Panc1 (cell line): ENCODE results near the gene NUTF2. TPM values are rescaled to one million over a fixed set of nuclear protein-coding genes. Genes with fewer than 3 reads are reported as not detected.

Experiments used
- ATAC-seq: fragments of 200-7000 bp; cut with Tn5 transposase; 2 replicates; pipeline ENCODE4 v1.9.1; 2020; ENCODE audit warnings: mild to moderate bottlenecking, moderate library complexity
- BruUV-seq: library from RNA; stranded (reverse); fragments of 400-500 nt; replicated peaks from 2 replicates; lab custom pipeline; 2021; lab: Mats Ljungman, UMichigan
- CTCF ChIA-PET: fragments of 300-600 bp; sonication (Branson Sonifier 250); formaldehyde crosslinking; loops from one replicate; lab custom pipeline; 2022; ENCODE audit warnings: antibody characterized with exemption; lab: Charles Lee
- POLR2A ChIA-PET: fragments of 300-600 bp; sonication (Branson Sonifier 250); formaldehyde crosslinking; loops from one replicate; lab custom pipeline; 2022; ENCODE audit warnings: antibody characterized with exemption; lab: Charles Lee
- DNase-seq: peaks from one replicate; pipeline ENCODE4 v3.0.0-alpha.2; 2010; ENCODE audit warnings: low read depth, low spot score
- H3K27ac ChIP-seq: 2 replicates; pipeline ENCODE4 v1.5.1; 2011; ENCODE audit warnings: mild to moderate bottlenecking, low read length, inconsistent platforms
- H3K27me3 ChIP-seq: fragments of 200-500 bp; sonication (Bioruptor generic); 2 replicates; pipeline ENCODE4 v1.6.0; 2014; ENCODE audit warnings: low read length, inconsistent platforms; ENCODE audit not compliant: control insufficient read depth, insufficient read depth
- H3K36me3 ChIP-seq: fragments of 200-500 bp; sonication (Bioruptor generic); 2 replicates; pipeline ENCODE4 v1.5.1; 2014; ENCODE audit warnings: inconsistent platforms, mild to moderate bottlenecking, low read length, moderate library complexity; ENCODE audit not compliant: control insufficient read depth, insufficient read depth
- H3K4me1 ChIP-seq: 2 replicates; pipeline ENCODE4 v1.5.1; 2011; ENCODE audit warnings: inconsistent platforms, mild to moderate bottlenecking, low read length, moderate library complexity; ENCODE audit not compliant: control insufficient read depth, insufficient read depth
- H3K4me3 ChIP-seq, 2 experiments: 2 replicates each; pipeline ENCODE4 v1.5.1; 2011 to 2012; ENCODE audit warnings: low read depth in 2 of 2, low read length in 2 of 2, mild to moderate bottlenecking in 2 of 2, inconsistent platforms in 1 of 2, moderate library complexity in 1 of 2
- H3K9me3 ChIP-seq: fragments of 200-500 bp; sonication (Bioruptor generic); 2 replicates; pipeline ENCODE4 v1.5.1; 2014; ENCODE audit warnings: low read depth, mild to moderate bottlenecking, inconsistent platforms, low read length, moderate library complexity; ENCODE audit not compliant: control insufficient read depth, insufficient read depth
- POLR2AphosphoS5 ChIP-seq: IDR thresholded peaks from 2 replicates; pipeline ENCODE4 v1.6.1; 2012; ENCODE audit warnings: mild to moderate bottlenecking, low read depth, low read length, moderate library complexity
- SIN3A ChIP-seq: IDR thresholded peaks from 2 replicates; pipeline ENCODE4 v1.6.1; 2012; ENCODE audit warnings: low read depth, mild to moderate bottlenecking, low read length, moderate library complexity, borderline replicate concordance; ENCODE audit not compliant: insufficient read depth
- TCF7L2 ChIP-seq: IDR thresholded peaks from 2 replicates; pipeline ENCODE4 v1.6.1; 2011; ENCODE audit warnings: mild to moderate bottlenecking, low read depth, low read length, inconsistent platforms
- in situ Hi-C: cut with HindIII; loops from 2 replicates; pipeline ENCODE4 v1.10.0; 2016; ENCODE audit warnings: low sequenced_read_pairs, low pct_unique_long_range_greater_than_20kb
- intact Hi-C: fragments of 100-400 bp; cut with micrococcal nuclease; formaldehyde crosslinking; loops from one replicate; pipeline ENCODE4 v1.10.0; 2022; ENCODE audit not compliant: unreplicated experiment
- total RNA-seq: library from RNA; stranded (reverse); gene quantifications from one replicate; pipeline ENCODE4 v1.2.1, GENCODE V29; 2021; ENCODE audit not compliant: unreplicated experiment
- TF ChIP-seq, protein P1 (sequence below), 2 experiments: IDR thresholded peaks; 2 replicates each; pipeline ENCODE4 v1.6.1; 2011 to 2012; ENCODE audit warnings: low read depth in 2 of 2, control low read depth in 1 of 2, low read length in 1 of 2, mild to moderate bottlenecking in 1 of 2, moderate library complexity in 1 of 2; ENCODE audit not compliant: insufficient read depth in 1 of 2
- TF ChIP-seq, protein P2 (sequence below): fragments of 450-650 bp; IDR thresholded peaks from 2 replicates; pipeline ENCODE4 v1.5.1; 2017; ENCODE audit warnings: mild to moderate bottlenecking

The NUTF2 gene
- total RNA-seq, 1 experiment from 2014 or later: 119 TPM

DNA sequence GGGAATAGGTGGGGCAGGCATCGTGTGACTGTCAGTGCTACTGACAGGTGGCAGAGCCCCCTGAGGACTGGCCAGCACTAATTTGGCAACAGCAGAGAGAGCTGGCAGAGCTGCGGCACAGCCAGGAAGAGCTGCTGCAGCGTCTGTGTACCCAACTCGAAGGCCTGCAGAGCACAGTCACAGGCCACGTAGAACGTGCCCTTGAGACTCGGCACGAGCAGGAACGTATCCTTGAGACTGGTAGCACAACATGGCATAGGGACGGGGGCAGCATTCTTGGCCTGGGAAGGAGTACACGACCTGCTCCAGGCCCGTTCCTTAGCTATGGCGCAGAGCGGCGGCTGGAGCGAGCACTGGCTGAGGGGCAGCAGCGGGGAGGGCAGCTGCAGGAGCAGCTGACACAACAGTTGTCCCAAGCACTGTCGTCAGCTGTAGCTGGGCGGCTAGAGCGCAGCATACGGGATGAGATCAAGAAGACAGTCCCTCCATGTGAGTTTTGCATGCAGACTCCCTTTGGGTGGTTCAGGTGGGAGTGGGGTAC is 35.0 kb downstream of the NUTF2 start:
- no peak overlapping the region for H3K4me3 ChIP-seq
- BruUV-seq: no TSS peak
- in situ Hi-C loops: no loop called here
- H3K27me3 ChIP-seq: no peaks in the 10 kb centered on the region
- no peaks in the 10 kb centered on the region for H3K9me3 ChIP-seq
- TF ChIP-seq TCF7L2 (no peak), SIN3A (no peak), POLR2AphosphoS5 (no peak)
- TF ChIP-seq, protein P1, sequence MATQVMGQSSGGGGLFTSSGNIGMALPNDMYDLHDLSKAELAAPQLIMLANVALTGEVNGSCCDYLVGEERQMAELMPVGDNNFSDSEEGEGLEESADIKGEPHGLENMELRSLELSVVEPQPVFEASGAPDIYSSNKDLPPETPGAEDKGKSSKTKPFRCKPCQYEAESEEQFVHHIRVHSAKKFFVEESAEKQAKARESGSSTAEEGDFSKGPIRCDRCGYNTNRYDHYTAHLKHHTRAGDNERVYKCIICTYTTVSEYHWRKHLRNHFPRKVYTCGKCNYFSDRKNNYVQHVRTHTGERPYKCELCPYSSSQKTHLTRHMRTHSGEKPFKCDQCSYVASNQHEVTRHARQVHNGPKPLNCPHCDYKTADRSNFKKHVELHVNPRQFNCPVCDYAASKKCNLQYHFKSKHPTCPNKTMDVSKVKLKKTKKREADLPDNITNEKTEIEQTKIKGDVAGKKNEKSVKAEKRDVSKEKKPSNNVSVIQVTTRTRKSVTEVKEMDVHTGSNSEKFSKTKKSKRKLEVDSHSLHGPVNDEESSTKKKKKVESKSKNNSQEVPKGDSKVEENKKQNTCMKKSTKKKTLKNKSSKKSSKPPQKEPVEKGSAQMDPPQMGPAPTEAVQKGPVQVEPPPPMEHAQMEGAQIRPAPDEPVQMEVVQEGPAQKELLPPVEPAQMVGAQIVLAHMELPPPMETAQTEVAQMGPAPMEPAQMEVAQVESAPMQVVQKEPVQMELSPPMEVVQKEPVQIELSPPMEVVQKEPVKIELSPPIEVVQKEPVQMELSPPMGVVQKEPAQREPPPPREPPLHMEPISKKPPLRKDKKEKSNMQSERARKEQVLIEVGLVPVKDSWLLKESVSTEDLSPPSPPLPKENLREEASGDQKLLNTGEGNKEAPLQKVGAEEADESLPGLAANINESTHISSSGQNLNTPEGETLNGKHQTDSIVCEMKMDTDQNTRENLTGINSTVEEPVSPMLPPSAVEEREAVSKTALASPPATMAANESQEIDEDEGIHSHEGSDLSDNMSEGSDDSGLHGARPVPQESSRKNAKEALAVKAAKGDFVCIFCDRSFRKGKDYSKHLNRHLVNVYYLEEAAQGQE (IDR thresholded peaks at IDR 0.05; ENCODE audit: insufficient read depth in 1 of 2, low read depth in 2 of 2, low read length in 1 of 2): no peak
- TF ChIP-seq, protein P2, sequence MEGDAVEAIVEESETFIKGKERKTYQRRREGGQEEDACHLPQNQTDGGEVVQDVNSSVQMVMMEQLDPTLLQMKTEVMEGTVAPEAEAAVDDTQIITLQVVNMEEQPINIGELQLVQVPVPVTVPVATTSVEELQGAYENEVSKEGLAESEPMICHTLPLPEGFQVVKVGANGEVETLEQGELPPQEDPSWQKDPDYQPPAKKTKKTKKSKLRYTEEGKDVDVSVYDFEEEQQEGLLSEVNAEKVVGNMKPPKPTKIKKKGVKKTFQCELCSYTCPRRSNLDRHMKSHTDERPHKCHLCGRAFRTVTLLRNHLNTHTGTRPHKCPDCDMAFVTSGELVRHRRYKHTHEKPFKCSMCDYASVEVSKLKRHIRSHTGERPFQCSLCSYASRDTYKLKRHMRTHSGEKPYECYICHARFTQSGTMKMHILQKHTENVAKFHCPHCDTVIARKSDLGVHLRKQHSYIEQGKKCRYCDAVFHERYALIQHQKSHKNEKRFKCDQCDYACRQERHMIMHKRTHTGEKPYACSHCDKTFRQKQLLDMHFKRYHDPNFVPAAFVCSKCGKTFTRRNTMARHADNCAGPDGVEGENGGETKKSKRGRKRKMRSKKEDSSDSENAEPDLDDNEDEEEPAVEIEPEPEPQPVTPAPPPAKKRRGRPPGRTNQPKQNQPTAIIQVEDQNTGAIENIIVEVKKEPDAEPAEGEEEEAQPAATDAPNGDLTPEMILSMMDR: no peak
- DNase-seq (no peak), ATAC-seq (no peak)
- ChIA-PET POLR2A (no interaction called here), CTCF (interaction anchor here (1.2 kb wide), 1 partner anchor 10 kb away, joined by 9 read pairs; no protein-coding TSS in a partner anchor)
- H3K27ac ChIP-seq: no peak overlapping the region
- intact Hi-C loops: no loop called here
- H3K36me3 ChIP-seq: no peaks in the 10 kb centered on the region; the same call in none of the 2 replicates
- no peaks in the 10 kb centered on the region for H3K4me1 ChIP-seq

DNA sequence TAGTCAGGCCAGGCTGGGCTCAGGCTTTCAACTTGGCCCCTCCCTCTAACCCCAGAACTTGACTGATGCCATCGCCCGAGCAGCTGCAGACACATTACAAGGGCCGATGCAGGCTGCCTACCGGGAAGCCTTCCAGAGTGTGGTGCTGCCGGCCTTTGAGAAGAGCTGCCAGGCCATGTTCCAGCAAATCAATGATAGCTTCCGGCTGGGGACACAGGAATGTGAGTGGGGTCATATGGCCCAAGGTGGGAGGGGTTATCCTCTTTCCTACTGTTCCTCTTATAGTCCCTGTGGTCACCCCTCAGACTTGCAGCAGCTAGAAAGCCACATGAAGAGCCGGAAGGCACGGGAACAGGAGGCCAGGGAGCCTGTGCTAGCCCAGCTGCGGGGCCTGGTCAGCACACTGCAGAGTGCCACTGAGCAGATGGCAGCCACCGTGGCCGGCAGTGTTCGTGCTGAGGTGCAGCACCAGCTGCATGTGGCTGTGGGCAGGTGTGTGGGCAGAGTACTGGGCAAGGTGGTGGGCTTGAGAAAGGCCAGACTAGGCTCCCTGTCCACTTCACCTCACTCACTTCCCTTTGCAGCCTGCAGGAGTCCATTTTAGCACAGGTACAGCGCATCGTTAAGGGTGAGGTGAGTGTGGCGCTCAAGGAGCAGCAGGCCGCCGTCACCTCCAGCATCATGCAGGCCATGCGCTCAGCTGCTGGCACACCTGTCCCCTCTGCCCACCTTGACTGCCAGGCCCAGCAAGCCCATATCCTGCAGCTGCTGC is 35.8 kb downstream of the NUTF2 start:
- no TSS peak for BruUV-seq
- ChIA-PET POLR2A (no interaction called here), CTCF (interaction anchor here (0.5 to 1.2 kb wide), 4 partner anchors 9 to 203 kb away, joined by 3 to 9 read pairs (median 5); no protein-coding TSS in a partner anchor)
- H3K4me1 ChIP-seq: no peaks in the 10 kb centered on the region
- TF ChIP-seq, protein P1 (IDR thresholded peaks at IDR 0.05; ENCODE audit: insufficient read depth in 1 of 2, low read depth in 2 of 2, low read length in 1 of 2): no peak
- TF ChIP-seq SIN3A: no peak
- TF ChIP-seq TCF7L2: no peak
- no peak for TF ChIP-seq POLR2AphosphoS5
- TF ChIP-seq, protein P2: no peak
- no peaks in the 10 kb centered on the region; the same call in none of the 2 replicates for H3K36me3 ChIP-seq
- no peaks in the 10 kb centered on the region for H3K9me3 ChIP-seq
- in situ Hi-C loops (no loop called here), intact Hi-C loops (no loop called here)
- no peak for DNase-seq
- H3K27me3 ChIP-seq: no peaks in the 10 kb centered on the region
- ATAC-seq: no peak
- H3K4me3 ChIP-seq: no peak overlapping the region
- H3K27ac ChIP-seq: no peak overlapping the region
